HepG2 (cell line): ENCODE data around the gene AKAP8L. TPM values are rescaled to one million over a fixed set of nuclear protein-coding genes. Genes with fewer than 3 reads are reported as not detected.
A peak's percentile ranks its signal among the peaks of the same experiment; 100 is the strongest.

ENCODE experiments used
- AHR ChIP-seq: IDR thresholded peaks from 2 replicates; pipeline ENCODE4 v1.6.1; 2018; ENCODE audit warnings: missing genetic modification reagents, missing compliant biosample characterization
- ATM ChIP-seq: fragments of 450-650 bp; IDR thresholded peaks from 2 replicates; pipeline ENCODE4 v1.7.1; 2017; ENCODE audit warnings: mild to moderate bottlenecking, borderline replicate concordance
- HNRNPK ChIP-seq: fragments of 200-400 bp; formaldehyde crosslinking; IDR thresholded peaks from 2 replicates; pipeline ENCODE4 v1.6.1; 2018; ENCODE audit warnings: low read length, low read depth, moderate library complexity, mild to moderate bottlenecking; ENCODE audit not compliant: poor library complexity, severe bottlenecking
- JUN ChIP-seq: sonication (generic); formaldehyde crosslinking; IDR thresholded peaks from 2 replicates; pipeline ENCODE4 v1.4.0; 2020; ENCODE audit warnings: mild to moderate bottlenecking, missing genetic modification reagents
- MAF1 ChIP-seq: sonication (generic); formaldehyde crosslinking; IDR thresholded peaks from 2 replicates; pipeline ENCODE4 v1.5.0; 2020; ENCODE audit warnings: missing genetic modification reagents, borderline replicate concordance
- PRMT3 ChIP-seq: sonication (generic); formaldehyde crosslinking; IDR thresholded peaks from 2 replicates; pipeline ENCODE4 v1.8.1; 2022; ENCODE audit warnings: low read depth, mild to moderate bottlenecking, moderate library complexity, missing genetic modification reagents, borderline replicate concordance
- REL ChIP-seq: sonication (generic); formaldehyde crosslinking; conservative IDR thresholded peaks from 2 replicates; pipeline ENCODE4 v1.8.0; 2022; ENCODE audit warnings: mild to moderate bottlenecking, missing genetic modification reagents, moderate library complexity
- SP1 ChIP-seq, 2 experiments: fragments of 450-650 bp in 1 of 2; sonication (generic) in 1 of 2; formaldehyde crosslinking in 1 of 2; IDR thresholded peaks; 2 replicates each; pipeline versions ENCODE4 v1.4.0 to v1.6.1; 2016 to 2020; ENCODE audit warnings: missing genetic modification reagents in 1 of 2
- SRSF1 ChIP-seq: fragments of 200-400 bp; formaldehyde crosslinking; optimal IDR thresholded peaks from 2 replicates; pipeline ENCODE3; 2017; ENCODE audit warnings: mild to moderate bottlenecking, low read depth, low read length, moderate library complexity
- U2AF2 ChIP-seq: fragments of 200-400 bp; formaldehyde crosslinking; IDR thresholded peaks from 2 replicates; pipeline ENCODE4 v1.6.1; 2017; ENCODE audit warnings: low read depth, mild to moderate bottlenecking, low read length
- ZFYVE20 ChIP-seq: sonication (generic); formaldehyde crosslinking; IDR thresholded peaks from 2 replicates; pipeline ENCODE4 v1.8.0; 2023; ENCODE audit warnings: low read depth, mild to moderate bottlenecking, moderate library complexity, missing genetic modification reagents, borderline replicate concordance
- ZNF263 ChIP-seq: sonication (generic); formaldehyde crosslinking; IDR thresholded peaks from 2 replicates; pipeline ENCODE4 v1.4.0; 2020; ENCODE audit warnings: missing genetic modification reagents
- ZNF317 ChIP-seq: sonication (generic); formaldehyde crosslinking; IDR thresholded peaks from 2 replicates; pipeline ENCODE4 v1.5.0; 2020; ENCODE audit warnings: mild to moderate bottlenecking, missing genetic modification reagents
- ZNF34 ChIP-seq: sonication (generic); formaldehyde crosslinking; IDR thresholded peaks from 2 replicates; pipeline ENCODE4 v1.4.0; 2020; ENCODE audit warnings: mild to moderate bottlenecking, missing genetic modification reagents, borderline replicate concordance
- ZNF883 ChIP-seq: sonication (generic); formaldehyde crosslinking; IDR thresholded peaks from 2 replicates; pipeline ENCODE4 v1.5.1; 2020; ENCODE audit warnings: mild to moderate bottlenecking, missing genetic modification reagents; ENCODE audit errors: not compliant biosample characterization
- ZSCAN21 ChIP-seq: sonication (generic); formaldehyde crosslinking; IDR thresholded peaks from 2 replicates; pipeline ENCODE4 v1.8.0; 2022; ENCODE audit warnings: mild to moderate bottlenecking, missing genetic modification reagents, moderate library complexity, borderline replicate concordance
- polyA plus RNA-seq, 8 experiments: library from polyadenylated mRNA; depleted of rRNA in 3 of 8; stranded (reverse) in 7 of 8; unstranded in 1 of 8; fragments of >200 nt; fragmentation: Illumina TruSeq in 4 of 8; extraction: Trizol in 4 of 8; gene quantifications; 2 replicates each; pipeline versions ENCODE4 v1.2.1 to v1.2.3, GENCODE V29; 2011 to 2016; ENCODE audit warnings: low read depth in 4 of 8, missing spikeins in 1 of 8, mixed read lengths in 1 of 8; ENCODE audit not compliant: insufficient read depth in 1 of 8
- total RNA-seq, 5 experiments: library from RNA; depleted of rRNA; stranded (reverse); fragments of >200 nt; fragmentation: Illumina TruSeq; extraction: Trizol; gene quantifications; 2 replicates each; pipeline ENCODE4 v1.2.3, GENCODE V29; 2016; ENCODE audit warnings: low read depth in 1 of 5
- TF ChIP-seq, protein P1 (sequence below): sonication (generic); formaldehyde crosslinking; IDR thresholded peaks from 2 replicates; pipeline ENCODE4 v1.8.0; 2022; ENCODE audit warnings: mild to moderate bottlenecking, missing genetic modification reagents, moderate library complexity
- TF ChIP-seq, protein P2 (sequence below): IDR thresholded peaks from 2 replicates; pipeline ENCODE4 v1.6.1; 2016; ENCODE audit warnings: low read depth, borderline replicate concordance
- TF ChIP-seq, protein P3 (sequence below): sonication (generic); formaldehyde crosslinking; IDR thresholded peaks from 2 replicates; pipeline ENCODE4 v1.8.0; 2022; ENCODE audit warnings: mild to moderate bottlenecking, missing genetic modification reagents
- TF ChIP-seq, protein P4 (sequence below): conservative IDR thresholded peaks from 2 replicates; pipeline ENCODE4 v1.6.1; 2018; ENCODE audit warnings: missing genetic modification reagents
- TF ChIP-seq, protein P5 (sequence below): sonication (generic); formaldehyde crosslinking; IDR thresholded peaks from 2 replicates; pipeline ENCODE4 v1.8.0; 2022; ENCODE audit warnings: missing genetic modification reagents, mild to moderate bottlenecking, inconsistent platforms, borderline replicate concordance
- TF ChIP-seq, protein P6 (sequence below): sonication (generic); formaldehyde crosslinking; IDR thresholded peaks from 2 replicates; pipeline ENCODE4 v1.5.1; 2020; ENCODE audit warnings: mild to moderate bottlenecking, moderate library complexity, missing genetic modification reagents

The AKAP8L gene
- total and polyA plus RNA-seq, 2 of the 13 experiments (the other 11 are each of a cell fraction or from before 2014, with no cell fraction given) = 48.2 to 49.6 TPM

DNA sequence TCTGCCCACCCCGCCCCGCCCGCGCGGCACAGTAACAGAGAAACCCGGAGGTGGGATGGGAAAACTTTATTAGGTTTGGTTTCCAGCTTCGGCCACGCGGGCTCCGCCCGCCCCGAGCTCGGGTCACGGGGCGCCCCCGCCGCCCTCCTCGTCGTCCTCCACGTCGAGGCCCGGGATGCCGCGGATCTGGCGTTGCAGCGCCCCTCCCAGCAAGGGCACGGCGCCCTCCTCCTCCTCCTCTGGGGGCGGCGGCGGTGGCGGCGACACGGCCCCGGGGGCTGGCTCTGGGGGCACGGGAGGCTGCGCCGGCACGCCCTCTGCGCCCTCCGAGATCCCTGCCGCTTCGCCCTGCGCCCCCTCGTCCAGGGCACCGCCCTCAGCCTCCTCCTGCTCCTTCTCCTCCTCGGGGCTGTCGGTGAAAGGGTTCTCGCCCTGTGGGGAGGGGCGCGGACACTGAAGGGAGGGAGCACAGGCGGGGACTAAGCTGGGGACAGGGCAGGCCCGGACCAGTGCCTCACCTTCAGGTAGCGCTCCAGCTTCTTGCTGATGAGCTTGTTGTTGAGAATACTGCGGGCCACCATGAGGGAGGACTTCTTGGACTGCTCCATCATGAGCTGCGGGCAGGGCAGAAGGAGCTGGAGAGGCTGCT is 38.7 kb downstream of the AKAP8L start (continued):
- TF ChIP-seq, protein P1, sequence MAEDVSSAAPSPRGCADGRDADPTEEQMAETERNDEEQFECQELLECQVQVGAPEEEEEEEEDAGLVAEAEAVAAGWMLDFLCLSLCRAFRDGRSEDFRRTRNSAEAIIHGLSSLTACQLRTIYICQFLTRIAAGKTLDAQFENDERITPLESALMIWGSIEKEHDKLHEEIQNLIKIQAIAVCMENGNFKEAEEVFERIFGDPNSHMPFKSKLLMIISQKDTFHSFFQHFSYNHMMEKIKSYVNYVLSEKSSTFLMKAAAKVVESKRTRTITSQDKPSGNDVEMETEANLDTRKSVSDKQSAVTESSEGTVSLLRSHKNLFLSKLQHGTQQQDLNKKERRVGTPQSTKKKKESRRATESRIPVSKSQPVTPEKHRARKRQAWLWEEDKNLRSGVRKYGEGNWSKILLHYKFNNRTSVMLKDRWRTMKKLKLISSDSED (CRISPR knock-in tag) = no peak
- peak; percentile 80 for TF ChIP-seq ZNF263 (CRISPR knock-in tag)
- no peak for TF ChIP-seq ZNF34 (CRISPR knock-in tag)
- no peak for TF ChIP-seq AHR
- TF ChIP-seq, protein P2, sequence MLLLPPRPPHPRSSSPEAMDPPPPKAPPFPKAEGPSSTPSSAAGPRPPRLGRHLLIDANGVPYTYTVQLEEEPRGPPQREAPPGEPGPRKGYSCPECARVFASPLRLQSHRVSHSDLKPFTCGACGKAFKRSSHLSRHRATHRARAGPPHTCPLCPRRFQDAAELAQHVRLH = peak; percentile 67; the same call in 1 of the 2 replicates
- TF ChIP-seq, protein P3, sequence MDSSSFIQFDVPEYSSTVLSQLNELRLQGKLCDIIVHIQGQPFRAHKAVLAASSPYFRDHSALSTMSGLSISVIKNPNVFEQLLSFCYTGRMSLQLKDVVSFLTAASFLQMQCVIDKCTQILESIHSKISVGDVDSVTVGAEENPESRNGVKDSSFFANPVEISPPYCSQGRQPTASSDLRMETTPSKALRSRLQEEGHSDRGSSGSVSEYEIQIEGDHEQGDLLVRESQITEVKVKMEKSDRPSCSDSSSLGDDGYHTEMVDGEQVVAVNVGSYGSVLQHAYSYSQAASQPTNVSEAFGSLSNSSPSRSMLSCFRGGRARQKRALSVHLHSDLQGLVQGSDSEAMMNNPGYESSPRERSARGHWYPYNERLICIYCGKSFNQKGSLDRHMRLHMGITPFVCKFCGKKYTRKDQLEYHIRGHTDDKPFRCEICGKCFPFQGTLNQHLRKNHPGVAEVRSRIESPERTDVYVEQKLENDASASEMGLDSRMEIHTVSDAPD (CRISPR knock-in tag) = no peak
- TF ChIP-seq ZFYVE20 = no peak
- no peak for TF ChIP-seq ZSCAN21 (CRISPR knock-in tag)
- no peak for TF ChIP-seq ZNF317 (CRISPR knock-in tag)
- TF ChIP-seq, protein P4, sequence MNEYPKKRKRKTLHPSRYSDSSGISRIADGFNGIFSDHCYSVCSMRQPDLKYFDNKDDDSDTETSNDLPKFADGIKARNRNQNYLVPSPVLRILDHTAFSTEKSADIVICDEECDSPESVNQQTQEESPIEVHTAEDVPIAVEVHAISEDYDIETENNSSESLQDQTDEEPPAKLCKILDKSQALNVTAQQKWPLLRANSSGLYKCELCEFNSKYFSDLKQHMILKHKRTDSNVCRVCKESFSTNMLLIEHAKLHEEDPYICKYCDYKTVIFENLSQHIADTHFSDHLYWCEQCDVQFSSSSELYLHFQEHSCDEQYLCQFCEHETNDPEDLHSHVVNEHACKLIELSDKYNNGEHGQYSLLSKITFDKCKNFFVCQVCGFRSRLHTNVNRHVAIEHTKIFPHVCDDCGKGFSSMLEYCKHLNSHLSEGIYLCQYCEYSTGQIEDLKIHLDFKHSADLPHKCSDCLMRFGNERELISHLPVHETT (CRISPR knock-in tag) = no peak
- TF ChIP-seq REL (CRISPR knock-in tag) = peak; percentile 80; the same call in 1 of the 2 replicates
- TF ChIP-seq JUN (CRISPR knock-in tag) = no peak
- TF ChIP-seq PRMT3 = no peak
- TF ChIP-seq ZNF883 = no peak
- TF ChIP-seq ATM = no peak
- peak; percentile 58; the same call in 1 of the 2 replicates for TF ChIP-seq MAF1 (CRISPR knock-in tag)
- no peak for TF ChIP-seq SP1 (IDR thresholded peaks at IDR 0.05)
- TF ChIP-seq SP1 (CRISPR knock-in tag; IDR thresholded peaks at IDR 0.05) = no peak; the same call in 1 of the 2 replicates
- TF ChIP-seq, protein P5, sequence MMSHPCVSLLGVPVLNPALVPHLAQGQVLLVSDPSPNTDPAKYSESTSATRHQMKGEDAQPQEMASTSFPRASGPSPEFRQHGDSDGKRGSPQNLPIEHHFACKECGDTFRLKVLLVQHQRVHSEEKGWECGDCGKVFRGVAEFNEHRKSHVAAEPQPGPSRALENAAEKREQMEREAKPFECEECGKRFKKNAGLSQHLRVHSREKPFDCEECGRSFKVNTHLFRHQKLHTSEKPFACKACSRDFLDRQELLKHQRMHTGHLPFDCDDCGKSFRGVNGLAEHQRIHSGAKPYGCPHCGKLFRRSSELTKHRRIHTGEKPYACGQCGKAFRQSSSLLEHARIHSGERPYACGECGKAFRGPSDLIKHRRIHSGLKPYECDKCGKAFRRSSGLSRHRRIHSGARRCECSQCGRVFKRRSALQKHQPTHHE (CRISPR knock-in tag) = no peak
- TF ChIP-seq, protein P6, sequence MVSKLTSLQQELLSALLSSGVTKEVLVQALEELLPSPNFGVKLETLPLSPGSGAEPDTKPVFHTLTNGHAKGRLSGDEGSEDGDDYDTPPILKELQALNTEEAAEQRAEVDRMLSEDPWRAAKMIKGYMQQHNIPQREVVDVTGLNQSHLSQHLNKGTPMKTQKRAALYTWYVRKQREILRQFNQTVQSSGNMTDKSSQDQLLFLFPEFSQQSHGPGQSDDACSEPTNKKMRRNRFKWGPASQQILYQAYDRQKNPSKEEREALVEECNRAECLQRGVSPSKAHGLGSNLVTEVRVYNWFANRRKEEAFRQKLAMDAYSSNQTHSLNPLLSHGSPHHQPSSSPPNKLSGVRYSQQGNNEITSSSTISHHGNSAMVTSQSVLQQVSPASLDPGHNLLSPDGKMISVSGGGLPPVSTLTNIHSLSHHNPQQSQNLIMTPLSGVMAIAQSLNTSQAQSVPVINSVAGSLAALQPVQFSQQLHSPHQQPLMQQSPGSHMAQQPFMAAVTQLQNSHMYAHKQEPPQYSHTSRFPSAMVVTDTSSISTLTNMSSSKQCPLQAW (CRISPR knock-in tag) = 0 out of 2 replicates have a peak, but pooled peaks have one; percentile 35
- no peak for TF ChIP-seq U2AF2
- no peak for TF ChIP-seq SRSF1
- peak; percentile 46 for TF ChIP-seq HNRNPK
